HG03280 (cell line): ENCODE results near the gene NIN.
"Not testable (repeated sequence)": the region's sequence is repeated elsewhere in the genome, so short reads cannot be mapped to it uniquely, and the experiment has no call there.

Source experiments
- ATAC-seq: cut with Tn5 transposase; IDR thresholded peaks from one replicate; pipeline ENCODE4 v1.9.1; 2021; ENCODE audit warnings: mild to moderate bottlenecking, moderate library complexity; ENCODE audit not compliant: unreplicated experiment

The NIN gene

GRCh38 chr14:50726372-50727107, 104.4 kb downstream of the NIN start:
- ATAC-seq: no peak

GRCh38 chr14:50725761-50726160, 105.2 kb downstream of the NIN start:
- ATAC-seq: no peak

- no peak for ATAC-seq
These were observed 110.8 kb downstream of the NIN start for GRCh38 chr14:50719911-50720759.

- no peak for ATAC-seq
These were observed 112.0 kb downstream of the NIN start for GRCh38 chr14:50718949-50719348.

- ATAC-seq: no peak
These were observed 113.2 kb downstream of the NIN start for GRCh38 chr14:50717811-50718210.

GRCh38 chr14:50714450-50715073, 116.4 kb downstream of the NIN start:
- peak; percentile 60 for ATAC-seq

- no peak for ATAC-seq
These were observed 119.9 kb downstream of the NIN start for GRCh38 chr14:50711043-50711442.

- ATAC-seq: no peak
These were observed 125.9 kb downstream of the NIN start for GRCh38 chr14:50705026-50705593.

GRCh38 chr14:50704454-50705010, 126.4 kb downstream of the NIN start:
- ATAC-seq: no peak

GRCh38 chr14:50697659-50698290, 133.2 kb downstream of the NIN start:
- no peak for ATAC-seq

- not testable (repeated sequence) for ATAC-seq
These were observed 136.7 kb downstream of the NIN start for GRCh38 chr14:50694260-50694659.

- no peak for ATAC-seq
These were observed 142.1 kb downstream of the NIN start for GRCh38 chr14:50688875-50689274.

GRCh38 chr14:50679674-50680073, 151.3 kb downstream of the NIN start:
- no peak for ATAC-seq

GRCh38 chr14:50678163-50678562, 152.8 kb downstream of the NIN start:
- no peak for ATAC-seq

- ATAC-seq: no peak
These were observed 153.4 kb downstream of the NIN start for GRCh38 chr14:50677527-50678063.

GRCh38 chr14:50676814-50677516, 154.0 kb downstream of the NIN start:
- ATAC-seq: no peak

GRCh38 chr14:50675597-50675996, 155.4 kb downstream of the NIN start:
- ATAC-seq: no peak

- no peak for ATAC-seq
These were observed 160.1 kb downstream of the NIN start for GRCh38 chr14:50670866-50671256.

GRCh38 chr14:50670196-50670865, 160.6 kb downstream of the NIN start:
- no peak for ATAC-seq
